ENCODE data around the gene GUCD1.
"Not testable (repeated sequence)": the region's sequence is repeated elsewhere in the genome, so short reads cannot be mapped to it uniquely, and the experiment has no call there.

GRCh38 chr22:24603770-24604629, 49.1 kb upstream of the GUCD1 start:
- not testable (repeated sequence) for TF ChIP-seq ZNF408 (CRISPR knock-in tag; IDR thresholded peaks at IDR 0.05; ENCODE audit: low read depth); ZC3H4 (CRISPR knock-in tag; IDR thresholded peaks at IDR 0.05; ENCODE audit: borderline replicate concordance); MXI1 (IDR thresholded peaks at IDR 0.05; ENCODE audit: low read depth, low read length); BCLAF1 (IDR thresholded peaks at IDR 0.05; ENCODE audit: borderline replicate concordance in 1 of 2, control insufficient read depth in 1 of 2, low read depth in 2 of 2, low read length in 1 of 2); EP300 (IDR thresholded peaks at IDR 0.05; ENCODE audit: low read length); CUX1 (CRISPR knock-in tag; IDR thresholded peaks at IDR 0.05); CC2D1A (IDR thresholded peaks at IDR 0.05); FOXA1 (IDR thresholded peaks at IDR 0.05; ENCODE audit: borderline replicate concordance); DMBX1 (CRISPR knock-in tag; IDR thresholded peaks at IDR 0.05; ENCODE audit: borderline replicate concordance); MTA2 (IDR thresholded peaks at IDR 0.05; ENCODE audit: low read depth); NFIC (IDR thresholded peaks at IDR 0.05); POLR2A (conservative IDR thresholded peaks at IDR 0.05); SMAD3 (CRISPR knock-in tag; conservative IDR thresholded peaks at IDR 0.05)
- TF ChIP-seq BHLHE40 (IDR thresholded peaks at IDR 0.05; ENCODE audit: low read length) = 0 out of 2 replicates have a peak, but pooled peaks have one; percentile 41
